Measurements from ENCODE around the gene WDFY4.

WDFY4 gene

GRCh38 chr10:48710647-48711275 is 26.1 kb downstream of the WDFY4 start:
- no peak overlapping the region for H3K4me3 ChIP-seq
- H3K27me3 ChIP-seq: no peaks in the 10 kb centered on the region
- TF ChIP-seq, protein P1, sequence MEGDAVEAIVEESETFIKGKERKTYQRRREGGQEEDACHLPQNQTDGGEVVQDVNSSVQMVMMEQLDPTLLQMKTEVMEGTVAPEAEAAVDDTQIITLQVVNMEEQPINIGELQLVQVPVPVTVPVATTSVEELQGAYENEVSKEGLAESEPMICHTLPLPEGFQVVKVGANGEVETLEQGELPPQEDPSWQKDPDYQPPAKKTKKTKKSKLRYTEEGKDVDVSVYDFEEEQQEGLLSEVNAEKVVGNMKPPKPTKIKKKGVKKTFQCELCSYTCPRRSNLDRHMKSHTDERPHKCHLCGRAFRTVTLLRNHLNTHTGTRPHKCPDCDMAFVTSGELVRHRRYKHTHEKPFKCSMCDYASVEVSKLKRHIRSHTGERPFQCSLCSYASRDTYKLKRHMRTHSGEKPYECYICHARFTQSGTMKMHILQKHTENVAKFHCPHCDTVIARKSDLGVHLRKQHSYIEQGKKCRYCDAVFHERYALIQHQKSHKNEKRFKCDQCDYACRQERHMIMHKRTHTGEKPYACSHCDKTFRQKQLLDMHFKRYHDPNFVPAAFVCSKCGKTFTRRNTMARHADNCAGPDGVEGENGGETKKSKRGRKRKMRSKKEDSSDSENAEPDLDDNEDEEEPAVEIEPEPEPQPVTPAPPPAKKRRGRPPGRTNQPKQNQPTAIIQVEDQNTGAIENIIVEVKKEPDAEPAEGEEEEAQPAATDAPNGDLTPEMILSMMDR (IDR thresholded peaks at IDR 0.05): no peak
- DNase-seq: peak in 1 of 2 donors; percentile 38
- peaks cover 0 to 18% (median 4%) of the 10 kb centered on the region in 4 donors for H3K4me1 ChIP-seq
- no peaks in the 10 kb centered on the region for H3K9me3 ChIP-seq
- intact Hi-C loops (cut with DNase I; ENCODE audit: low total_unique reads): no loop called here
- H3K27ac ChIP-seq: no peak overlapping the region
- no peaks in the 10 kb centered on the region for H3K36me3 ChIP-seq

DNA sequence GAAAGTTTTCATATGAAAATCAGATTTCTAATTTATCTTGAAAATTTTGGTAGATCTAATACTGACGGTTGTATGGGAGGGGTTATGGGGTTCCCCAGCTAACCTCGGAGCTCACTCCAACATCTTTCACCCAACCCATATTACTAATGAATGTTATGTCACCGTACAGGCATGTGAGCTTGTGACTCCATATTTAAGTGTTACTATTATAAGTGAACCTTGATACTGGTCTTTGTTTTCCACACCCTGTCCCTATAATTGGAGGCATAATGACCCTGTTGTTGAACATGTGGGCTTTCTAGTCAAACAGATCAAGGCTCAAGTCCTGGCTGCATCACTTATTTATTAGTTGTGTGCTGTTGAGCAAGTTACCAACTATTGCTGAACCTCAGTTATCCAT is 27.2 kb downstream of the WDFY4 start:
- TF ChIP-seq, protein P1 (IDR thresholded peaks at IDR 0.05): no peak
- no peak for DNase-seq
- intact Hi-C loops (cut with DNase I; ENCODE audit: low total_unique reads): no loop called here
- no peaks in the 10 kb centered on the region for H3K9me3 ChIP-seq
- no peaks in the 10 kb centered on the region for H3K27me3 ChIP-seq
- H3K27ac ChIP-seq: no peak overlapping the region
- peaks cover 0 to 18% (median 4%) of the 10 kb centered on the region in 4 donors for H3K4me1 ChIP-seq
- no peaks in the 10 kb centered on the region for H3K36me3 ChIP-seq
- H3K4me3 ChIP-seq: no peak overlapping the region

GRCh38 chr10:48714088-48714487 is 29.4 kb downstream of the WDFY4 start:
- TF ChIP-seq, protein P1 (IDR thresholded peaks at IDR 0.05): no peak
- DNase-seq: no peak
- Histone ChIP-seq H3K9me3 (no peaks in the 10 kb centered on the region), H3K4me3 (no peak overlapping the region), H3K36me3 (no peaks in the 10 kb centered on the region), H3K27me3 (no peaks in the 10 kb centered on the region), H3K27ac (no peak overlapping the region), H3K4me1 (no peaks in the 10 kb centered on the region)
- intact Hi-C loops (cut with DNase I; ENCODE audit: low total_unique reads): no loop called here

DNA sequence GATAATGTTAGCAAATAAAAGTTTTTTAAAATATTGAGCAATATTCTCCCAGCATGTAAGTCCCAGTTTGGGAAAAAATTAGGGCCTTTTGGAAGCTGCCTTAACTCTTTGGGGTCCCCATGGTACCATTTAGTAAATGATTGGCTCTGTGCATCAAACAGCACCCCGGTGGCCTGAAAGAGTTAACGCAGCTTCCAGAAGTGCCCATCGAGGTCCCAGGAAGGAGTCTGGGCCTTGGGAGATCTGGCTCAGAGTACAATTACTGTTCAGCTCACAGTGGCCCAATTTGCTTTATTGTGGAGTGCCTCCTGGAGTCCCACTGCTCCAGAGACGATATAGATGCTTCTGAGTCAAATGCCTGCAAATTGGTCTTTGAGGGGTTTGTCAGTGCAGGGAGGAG is 31.7 kb downstream of the WDFY4 start:
- no peak overlapping the region for H3K27ac ChIP-seq
- no peaks in the 10 kb centered on the region for H3K4me1 ChIP-seq
- no peaks in the 10 kb centered on the region for H3K9me3 ChIP-seq
- no peak for DNase-seq
- TF ChIP-seq, protein P1 (IDR thresholded peaks at IDR 0.05): no peak
- no peak overlapping the region for H3K4me3 ChIP-seq
- no peaks in the 10 kb centered on the region for H3K27me3 ChIP-seq
- H3K36me3 ChIP-seq: no peaks in the 10 kb centered on the region
- intact Hi-C loops (cut with DNase I; ENCODE audit: low total_unique reads): no loop called here

GRCh38 chr10:48720611-48721010 is 35.9 kb downstream of the WDFY4 start:
- H3K27ac ChIP-seq: no peak overlapping the region
- no peaks in the 10 kb centered on the region for H3K4me1 ChIP-seq
- no peak overlapping the region for H3K4me3 ChIP-seq
- H3K27me3 ChIP-seq: no peaks in the 10 kb centered on the region
- intact Hi-C loops (cut with DNase I; ENCODE audit: low total_unique reads): no loop called here
- no peaks in the 10 kb centered on the region for H3K36me3 ChIP-seq
- H3K9me3 ChIP-seq: no peaks in the 10 kb centered on the region
- DNase-seq: no peak
- TF ChIP-seq, protein P1 (IDR thresholded peaks at IDR 0.05): no peak
